ENCODE data around the gene OR56A4.

OR56A4 gene

GRCh38 chr11:6025056-6025455 lies 18.3 kb upstream of the OR56A4 start:
- no peaks in the 10 kb centered on the region for H3K4me1 ChIP-seq (ENCODE audit: low read length)
- no peaks in the 10 kb centered on the region for H3K27me3 ChIP-seq (replicated peaks; ENCODE audit: insufficient read depth, low read length)
- H3K4me3 ChIP-seq (ENCODE audit: low read length), result no peak overlapping the region
- H3K79me2 ChIP-seq (ENCODE audit: low read length), result no peaks in the 10 kb centered on the region
- no peaks in the 10 kb centered on the region for H3K36me3 ChIP-seq (replicated peaks; ENCODE audit: insufficient read depth, low read length)
- H3K9me3 ChIP-seq (replicated peaks; ENCODE audit: insufficient read depth, low read length), result no peaks in the 10 kb centered on the region
- no peaks in the 10 kb centered on the region for H3F3A ChIP-seq (ENCODE audit: insufficient read depth, low read length)
- DNase-seq, result no peak
- no peaks in the 10 kb centered on the region for H3K9me2 ChIP-seq (replicated peaks; ENCODE audit: insufficient read depth, low read length)
- H4K20me1 ChIP-seq (ENCODE audit: insufficient read depth, low read length), result no peaks in the 10 kb centered on the region
- no peak overlapping the region for H2AFZ ChIP-seq (ENCODE audit: low read length)
- H3K9ac ChIP-seq (ENCODE audit: low read length), result no peak overlapping the region
- no peak for TF ChIP-seq EZH2phosphoT487 (IDR thresholded peaks at IDR 0.05; ENCODE audit: low read length)
- TF ChIP-seq CTCF (IDR thresholded peaks at IDR 0.05; ENCODE audit: low read length), result no peak
- TF ChIP-seq EZH2 (optimal IDR thresholded peaks at IDR 0.05; ENCODE audit: low read depth, low read length), result no peak
- H3K4me2 ChIP-seq (ENCODE audit: low read depth, low read length), result no peak overlapping the region
- H3K27ac ChIP-seq (ENCODE audit: low read length), result no peak overlapping the region

DNA sequence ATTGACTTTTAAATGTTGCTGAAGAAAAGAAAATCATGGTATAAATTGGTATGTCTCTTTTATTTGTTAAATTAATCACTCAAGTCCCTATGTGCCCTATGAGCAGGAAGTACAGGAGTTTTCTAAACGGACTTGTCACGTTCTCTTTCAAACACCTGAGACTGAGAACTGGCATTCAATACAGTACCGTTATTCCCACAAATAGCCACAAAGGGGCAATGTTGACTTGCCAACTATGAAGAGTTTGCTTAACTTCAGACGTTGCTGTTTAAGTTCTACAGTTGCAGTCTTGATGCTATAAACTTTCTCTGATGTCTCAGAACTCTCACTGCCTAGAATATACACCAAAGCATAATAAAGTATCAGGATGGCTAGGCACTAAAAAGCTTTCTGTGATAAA lies 16.2 kb upstream of the OR56A4 start:
- Histone ChIP-seq H3K9me2 (replicated peaks; ENCODE audit: insufficient read depth, low read length) (no peaks in the 10 kb centered on the region), H3K4me2 (ENCODE audit: low read depth, low read length) (no peak overlapping the region), H4K20me1 (ENCODE audit: insufficient read depth, low read length) (no peaks in the 10 kb centered on the region), H3K36me3 (replicated peaks; ENCODE audit: insufficient read depth, low read length) (no peaks in the 10 kb centered on the region), H3K4me1 (ENCODE audit: low read length) (no peaks in the 10 kb centered on the region), H3K4me3 (ENCODE audit: low read length) (no peak overlapping the region), H3F3A (ENCODE audit: insufficient read depth, low read length) (no peaks in the 10 kb centered on the region), H3K9me3 (replicated peaks; ENCODE audit: insufficient read depth, low read length) (no peaks in the 10 kb centered on the region), H2AFZ (ENCODE audit: low read length) (no peak overlapping the region), H3K27me3 (replicated peaks; ENCODE audit: insufficient read depth, low read length) (no peaks in the 10 kb centered on the region), H3K79me2 (ENCODE audit: low read length) (no peaks in the 10 kb centered on the region), H3K27ac (ENCODE audit: low read length) (no peak overlapping the region), H3K9ac (ENCODE audit: low read length) (no peak overlapping the region)
- TF ChIP-seq EZH2phosphoT487 (IDR thresholded peaks at IDR 0.05; ENCODE audit: low read length), result no peak
- TF ChIP-seq CTCF (IDR thresholded peaks at IDR 0.05; ENCODE audit: low read length), result peak; percentile 73
- DNase-seq, result peak; percentile 85

GRCh38 chr11:6013042-6013441 lies 6.3 kb upstream of the OR56A4 start:
- Histone ChIP-seq H3K9me3 (replicated peaks; ENCODE audit: insufficient read depth, low read length) (no peaks in the 10 kb centered on the region), H4K20me1 (ENCODE audit: insufficient read depth, low read length) (no peaks in the 10 kb centered on the region), H3F3A (ENCODE audit: insufficient read depth, low read length) (no peaks in the 10 kb centered on the region), H2AFZ (ENCODE audit: low read length) (no peak overlapping the region), H3K4me3 (ENCODE audit: low read length) (no peak overlapping the region), H3K4me1 (ENCODE audit: low read length) (no peaks in the 10 kb centered on the region), H3K27ac (ENCODE audit: low read length) (no peak overlapping the region), H3K9me2 (replicated peaks; ENCODE audit: insufficient read depth, low read length) (no peaks in the 10 kb centered on the region), H3K4me2 (ENCODE audit: low read depth, low read length) (no peak overlapping the region), H3K36me3 (replicated peaks; ENCODE audit: insufficient read depth, low read length) (no peaks in the 10 kb centered on the region), H3K27me3 (replicated peaks; ENCODE audit: insufficient read depth, low read length) (no peaks in the 10 kb centered on the region), H3K79me2 (ENCODE audit: low read length) (no peaks in the 10 kb centered on the region), H3K9ac (ENCODE audit: low read length) (no peak overlapping the region)
- no peak for DNase-seq
- TF ChIP-seq EZH2phosphoT487 (IDR thresholded peaks at IDR 0.05; ENCODE audit: low read length) (no peak), EZH2 (optimal IDR thresholded peaks at IDR 0.05; ENCODE audit: low read depth, low read length) (no peak), CTCF (IDR thresholded peaks at IDR 0.05; ENCODE audit: low read length) (no peak)
